DND-41 (cell line): Measurements from ENCODE around the gene ANKMY1.

Experiments used
- CTCF ChIP-seq: IDR thresholded peaks from 2 replicates; pipeline ENCODE4 v1.5.1; 2012; ENCODE audit warnings: borderline replicate concordance, low read length, moderate library complexity, mild to moderate bottlenecking; ENCODE audit not compliant: poor library complexity, severe bottlenecking; ENCODE audit errors: extremely low read depth
- EZH2 ChIP-seq: IDR thresholded peaks from 3 replicates; pipeline ENCODE4 v1.6.1; 2012; ENCODE audit warnings: borderline replicate concordance, low read depth, mild to moderate bottlenecking, moderate library complexity, low read length, inconsistent platforms; ENCODE audit not compliant: severe bottlenecking

- no peak for TF ChIP-seq CTCF
- TF ChIP-seq EZH2, result no peak
Observed at GRCh38 chr2:240553956-240554480, 3.8 kb downstream of the ANKMY1 start.
